ENCODE data around the gene TEC. TPM values are rescaled to one million over a fixed set of nuclear protein-coding genes. Genes with fewer than 3 reads are reported as not detected.

TEC gene
- total and polyA plus RNA-seq, 9 of the 15 experiments (the other 6 are each of a cell fraction or from before 2014, with no cell fraction given), result 5.3 to 14.7 (median 8.8) TPM

DNA sequence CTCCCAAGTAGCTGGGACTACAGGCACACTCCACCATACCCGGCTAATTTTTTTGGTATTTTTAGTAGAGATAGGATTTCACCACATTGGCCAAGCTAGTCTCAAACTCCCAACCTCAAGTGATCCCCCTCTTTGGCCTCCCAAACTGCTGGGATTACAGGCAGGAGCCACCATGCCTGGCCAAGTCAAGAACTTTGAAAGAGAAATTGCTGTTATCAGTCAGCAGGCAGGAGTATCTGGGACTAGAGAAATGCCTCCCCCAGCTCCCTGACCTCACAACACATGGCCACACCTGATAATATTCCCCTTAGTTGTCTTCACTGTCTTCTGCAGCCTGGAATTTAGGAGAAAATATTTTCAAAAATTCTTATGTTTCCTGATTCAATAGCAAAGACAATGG is 143.0 kb downstream of the TEC start (continued):
- peak; percentile 63; the same call in 1 of the 2 replicates for TF ChIP-seq JUND (IDR thresholded peaks at IDR 0.05; ENCODE audit: borderline replicate concordance, low read depth, low read length)
- TF ChIP-seq JUND (tag; IDR thresholded peaks at IDR 0.05; ENCODE audit: borderline replicate concordance, low read depth, low read length), result peak; percentile 44; the same call in 1 of the 3 replicates
- TF ChIP-seq BRD9 (IDR thresholded peaks at IDR 0.05; ENCODE audit: low read depth, partially characterized antibody), result no peak
- TF ChIP-seq HEY1 (CRISPR knock-in tag; IDR thresholded peaks at IDR 0.05; ENCODE audit: borderline replicate concordance), result no peak
- no peak for TF ChIP-seq XRCC5 (IDR thresholded peaks at IDR 0.05; ENCODE audit: low read depth, low read length)
- TF ChIP-seq, protein P1, sequence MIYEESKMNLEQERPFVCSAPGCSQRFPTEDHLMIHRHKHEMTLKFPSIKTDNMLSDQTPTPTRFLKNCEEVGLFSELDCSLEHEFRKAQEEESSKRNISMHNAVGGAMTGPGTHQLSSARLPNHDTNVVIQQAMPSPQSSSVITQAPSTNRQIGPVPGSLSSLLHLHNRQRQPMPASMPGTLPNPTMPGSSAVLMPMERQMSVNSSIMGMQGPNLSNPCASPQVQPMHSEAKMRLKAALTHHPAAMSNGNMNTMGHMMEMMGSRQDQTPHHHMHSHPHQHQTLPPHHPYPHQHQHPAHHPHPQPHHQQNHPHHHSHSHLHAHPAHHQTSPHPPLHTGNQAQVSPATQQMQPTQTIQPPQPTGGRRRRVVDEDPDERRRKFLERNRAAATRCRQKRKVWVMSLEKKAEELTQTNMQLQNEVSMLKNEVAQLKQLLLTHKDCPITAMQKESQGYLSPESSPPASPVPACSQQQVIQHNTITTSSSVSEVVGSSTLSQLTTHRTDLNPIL (CRISPR knock-in tag; IDR thresholded peaks at IDR 0.05), result no peak
- TF ChIP-seq, protein P2, sequence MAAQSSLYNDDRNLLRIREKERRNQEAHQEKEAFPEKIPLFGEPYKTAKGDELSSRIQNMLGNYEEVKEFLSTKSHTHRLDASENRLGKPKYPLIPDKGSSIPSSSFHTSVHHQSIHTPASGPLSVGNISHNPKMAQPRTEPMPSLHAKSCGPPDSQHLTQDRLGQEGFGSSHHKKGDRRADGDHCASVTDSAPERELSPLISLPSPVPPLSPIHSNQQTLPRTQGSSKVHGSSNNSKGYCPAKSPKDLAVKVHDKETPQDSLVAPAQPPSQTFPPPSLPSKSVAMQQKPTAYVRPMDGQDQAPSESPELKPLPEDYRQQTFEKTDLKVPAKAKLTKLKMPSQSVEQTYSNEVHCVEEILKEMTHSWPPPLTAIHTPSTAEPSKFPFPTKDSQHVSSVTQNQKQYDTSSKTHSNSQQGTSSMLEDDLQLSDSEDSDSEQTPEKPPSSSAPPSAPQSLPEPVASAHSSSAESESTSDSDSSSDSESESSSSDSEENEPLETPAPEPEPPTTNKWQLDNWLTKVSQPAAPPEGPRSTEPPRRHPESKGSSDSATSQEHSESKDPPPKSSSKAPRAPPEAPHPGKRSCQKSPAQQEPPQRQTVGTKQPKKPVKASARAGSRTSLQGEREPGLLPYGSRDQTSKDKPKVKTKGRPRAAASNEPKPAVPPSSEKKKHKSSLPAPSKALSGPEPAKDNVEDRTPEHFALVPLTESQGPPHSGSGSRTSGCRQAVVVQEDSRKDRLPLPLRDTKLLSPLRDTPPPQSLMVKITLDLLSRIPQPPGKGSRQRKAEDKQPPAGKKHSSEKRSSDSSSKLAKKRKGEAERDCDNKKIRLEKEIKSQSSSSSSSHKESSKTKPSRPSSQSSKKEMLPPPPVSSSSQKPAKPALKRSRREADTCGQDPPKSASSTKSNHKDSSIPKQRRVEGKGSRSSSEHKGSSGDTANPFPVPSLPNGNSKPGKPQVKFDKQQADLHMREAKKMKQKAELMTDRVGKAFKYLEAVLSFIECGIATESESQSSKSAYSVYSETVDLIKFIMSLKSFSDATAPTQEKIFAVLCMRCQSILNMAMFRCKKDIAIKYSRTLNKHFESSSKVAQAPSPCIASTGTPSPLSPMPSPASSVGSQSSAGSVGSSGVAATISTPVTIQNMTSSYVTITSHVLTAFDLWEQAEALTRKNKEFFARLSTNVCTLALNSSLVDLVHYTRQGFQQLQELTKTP (IDR thresholded peaks at IDR 0.05; ENCODE audit: low read depth in 1 of 2, partially characterized antibody in 2 of 2), result no peak
- no peak for TF ChIP-seq PHF21A (IDR thresholded peaks at IDR 0.05; ENCODE audit: borderline replicate concordance, low read depth)
- no peak for TF ChIP-seq ZNF76 (CRISPR knock-in tag; IDR thresholded peaks at IDR 0.05; ENCODE audit: borderline replicate concordance)
- TF ChIP-seq HNRNPK (IDR thresholded peaks at IDR 0.05; ENCODE audit: low read depth, low read length, poor library complexity, severe bottlenecking), result no peak
- TF ChIP-seq, protein P3, sequence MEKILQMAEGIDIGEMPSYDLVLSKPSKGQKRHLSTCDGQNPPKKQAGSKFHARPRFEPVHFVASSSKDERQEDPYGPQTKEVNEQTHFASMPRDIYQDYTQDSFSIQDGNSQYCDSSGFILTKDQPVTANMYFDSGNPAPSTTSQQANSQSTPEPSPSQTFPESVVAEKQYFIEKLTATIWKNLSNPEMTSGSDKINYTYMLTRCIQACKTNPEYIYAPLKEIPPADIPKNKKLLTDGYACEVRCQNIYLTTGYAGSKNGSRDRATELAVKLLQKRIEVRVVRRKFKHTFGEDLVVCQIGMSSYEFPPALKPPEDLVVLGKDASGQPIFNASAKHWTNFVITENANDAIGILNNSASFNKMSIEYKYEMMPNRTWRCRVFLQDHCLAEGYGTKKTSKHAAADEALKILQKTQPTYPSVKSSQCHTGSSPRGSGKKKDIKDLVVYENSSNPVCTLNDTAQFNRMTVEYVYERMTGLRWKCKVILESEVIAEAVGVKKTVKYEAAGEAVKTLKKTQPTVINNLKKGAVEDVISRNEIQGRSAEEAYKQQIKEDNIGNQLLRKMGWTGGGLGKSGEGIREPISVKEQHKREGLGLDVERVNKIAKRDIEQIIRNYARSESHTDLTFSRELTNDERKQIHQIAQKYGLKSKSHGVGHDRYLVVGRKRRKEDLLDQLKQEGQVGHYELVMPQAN (IDR thresholded peaks at IDR 0.05; ENCODE audit: borderline replicate concordance), result 0 out of 2 replicates have a peak, but pooled peaks have one; percentile 35
- TF ChIP-seq NR3C1 (CRISPR knock-in tag; IDR thresholded peaks at IDR 0.05), result no peak
- TF ChIP-seq, protein P4, sequence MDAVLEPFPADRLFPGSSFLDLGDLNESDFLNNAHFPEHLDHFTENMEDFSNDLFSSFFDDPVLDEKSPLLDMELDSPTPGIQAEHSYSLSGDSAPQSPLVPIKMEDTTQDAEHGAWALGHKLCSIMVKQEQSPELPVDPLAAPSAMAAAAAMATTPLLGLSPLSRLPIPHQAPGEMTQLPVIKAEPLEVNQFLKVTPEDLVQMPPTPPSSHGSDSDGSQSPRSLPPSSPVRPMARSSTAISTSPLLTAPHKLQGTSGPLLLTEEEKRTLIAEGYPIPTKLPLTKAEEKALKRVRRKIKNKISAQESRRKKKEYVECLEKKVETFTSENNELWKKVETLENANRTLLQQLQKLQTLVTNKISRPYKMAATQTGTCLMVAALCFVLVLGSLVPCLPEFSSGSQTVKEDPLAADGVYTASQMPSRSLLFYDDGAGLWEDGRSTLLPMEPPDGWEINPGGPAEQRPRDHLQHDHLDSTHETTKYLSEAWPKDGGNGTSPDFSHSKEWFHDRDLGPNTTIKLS (IDR thresholded peaks at IDR 0.05; ENCODE audit: borderline replicate concordance, low read depth), result no peak
- TF ChIP-seq, protein P5, sequence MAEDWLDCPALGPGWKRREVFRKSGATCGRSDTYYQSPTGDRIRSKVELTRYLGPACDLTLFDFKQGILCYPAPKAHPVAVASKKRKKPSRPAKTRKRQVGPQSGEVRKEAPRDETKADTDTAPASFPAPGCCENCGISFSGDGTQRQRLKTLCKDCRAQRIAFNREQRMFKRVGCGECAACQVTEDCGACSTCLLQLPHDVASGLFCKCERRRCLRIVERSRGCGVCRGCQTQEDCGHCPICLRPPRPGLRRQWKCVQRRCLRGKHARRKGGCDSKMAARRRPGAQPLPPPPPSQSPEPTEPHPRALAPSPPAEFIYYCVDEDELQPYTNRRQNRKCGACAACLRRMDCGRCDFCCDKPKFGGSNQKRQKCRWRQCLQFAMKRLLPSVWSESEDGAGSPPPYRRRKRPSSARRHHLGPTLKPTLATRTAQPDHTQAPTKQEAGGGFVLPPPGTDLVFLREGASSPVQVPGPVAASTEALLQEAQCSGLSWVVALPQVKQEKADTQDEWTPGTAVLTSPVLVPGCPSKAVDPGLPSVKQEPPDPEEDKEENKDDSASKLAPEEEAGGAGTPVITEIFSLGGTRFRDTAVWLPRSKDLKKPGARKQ (CRISPR knock-in tag; IDR thresholded peaks at IDR 0.05), result no peak
- TF ChIP-seq RFX5 (IDR thresholded peaks at IDR 0.05; ENCODE audit: low read depth, low read length), result no peak

All from K562 (cell line).